ENCODE results near the gene CYP46A1.

DNA sequence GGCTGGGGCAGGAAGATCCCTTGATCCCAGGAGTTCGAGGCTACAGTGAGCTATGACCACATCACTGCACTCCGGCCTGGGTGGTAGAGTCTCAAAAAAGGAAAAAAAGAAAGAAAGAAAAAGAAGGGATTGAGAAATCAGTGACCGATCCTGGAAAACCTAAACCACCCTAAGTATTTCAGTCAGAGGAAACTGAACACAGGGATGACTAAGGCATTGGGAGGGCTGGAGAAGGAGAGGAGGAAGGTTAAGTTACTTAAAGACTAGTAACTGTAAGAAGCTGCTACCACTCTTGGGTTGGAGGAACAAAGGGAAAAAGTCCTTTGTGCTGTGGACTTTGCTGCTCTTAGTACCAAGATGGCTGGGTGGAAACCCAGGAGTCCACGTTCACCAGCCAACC lies 28.6 kb upstream of the CYP46A1 start:
- no peak for TF ChIP-seq CTCF (conservative IDR thresholded peaks at IDR 0.05 in 1 of 2, IDR thresholded peaks at IDR 0.05 in 1 of 2; ENCODE audit: low read depth in 1 of 2, low read length in 2 of 2)
- TF ChIP-seq EZH2 (IDR thresholded peaks at IDR 0.05; ENCODE audit: low read length, missing control alignments) = no peak
